SU-DHL-6 (cell line): ENCODE measurements around the gene SEMA3D.

Source experiments
- H2AFZ ChIP-seq: fragments of 200-600 bp; sonication (generic); 2 replicates; pipeline ENCODE4 v1.6.1; 2014; ENCODE audit warnings: low read depth, mild to moderate bottlenecking, moderate library complexity, mixed read lengths, antibody characterized with exemption, low read length; ENCODE audit not compliant: severe bottlenecking
- H3F3A ChIP-seq: fragments of 200-600 bp; shearing (Covaris generic); 2 replicates; pipeline ENCODE4 v1.6.0; 2016; ENCODE audit warnings: antibody characterized with exemption, mild to moderate bottlenecking; ENCODE audit not compliant: insufficient read depth
- H3K27ac ChIP-seq: fragments of 200-600 bp; sonication (generic); 2 replicates; pipeline ENCODE4 v1.5.1; 2016; ENCODE audit warnings: low read depth, mild to moderate bottlenecking, low read length, moderate library complexity, mixed read lengths
- H3K27me3 ChIP-seq: fragments of 200-600 bp; sonication (generic), shearing (Covaris generic); 2 replicates; pipeline ENCODE4 v1.6.0; 2014; ENCODE audit warnings: mild to moderate bottlenecking, low read length
- H3K36me3 ChIP-seq: fragments of 200-600 bp; sonication (generic); 2 replicates; pipeline ENCODE4 v1.6.1; 2014; ENCODE audit warnings: mild to moderate bottlenecking, low read length, mixed read lengths
- H3K4me2 ChIP-seq: fragments of 300-600, 200-600 bp; shearing (Covaris generic), sonication (generic); 2 replicates; pipeline ENCODE4 v1.6.0; 2014; ENCODE audit warnings: low read length, low read depth, mild to moderate bottlenecking; ENCODE audit not compliant: poor library complexity, severe bottlenecking
- H3K4me3 ChIP-seq: fragments of 200-600 bp; sonication (generic); 2 replicates; pipeline ENCODE4 v1.5.1; 2014; ENCODE audit warnings: antibody characterized with exemption, low read length, mild to moderate bottlenecking, mixed read lengths; ENCODE audit not compliant: insufficient read depth, poor library complexity, severe bottlenecking
- H3K79me2 ChIP-seq: fragments of 200-600 bp; sonication (generic); 2 replicates; pipeline ENCODE4 v1.6.1; 2014; ENCODE audit warnings: mild to moderate bottlenecking, low read length, moderate library complexity; ENCODE audit not compliant: insufficient read depth
- H3K9ac ChIP-seq: fragments of 200-600 bp; sonication (generic); 2 replicates; pipeline ENCODE4 v1.7.0; 2014; ENCODE audit warnings: mild to moderate bottlenecking, low read length
- H3K9me2 ChIP-seq: fragments of 200-600 bp; sonication (generic); replicated peaks from 2 replicates; pipeline ENCODE4 v1.6.1; 2014; ENCODE audit warnings: low read length; ENCODE audit not compliant: insufficient read depth
- H3K9me3 ChIP-seq: fragments of 200-600 bp; sonication (generic); 2 replicates; pipeline ENCODE4 v1.6.1; 2014; ENCODE audit warnings: low read length, mixed read lengths; ENCODE audit not compliant: insufficient read depth
- H4K20me1 ChIP-seq: fragments of 200-600 bp; sonication (generic); 2 replicates; pipeline ENCODE4 v1.6.1; 2014; ENCODE audit warnings: low read depth, mild to moderate bottlenecking, antibody characterized with exemption, low read length, moderate library complexity, mixed read lengths
- CTCF ChIP-seq: fragments of 200-600 bp; sonication (generic); IDR thresholded peaks from one replicate; pipeline ENCODE4 v1.5.1; 2017; ENCODE audit warnings: antibody characterized with exemption, mild to moderate bottlenecking, low read length, moderate library complexity; ENCODE audit not compliant: insufficient read depth, poor library complexity, severe bottlenecking
- EZH2phosphoT487 ChIP-seq: fragments of 200-600 bp; sonication (generic), shearing (Covaris generic); conservative IDR thresholded peaks from 2 replicates; pipeline ENCODE4 v1.6.1; 2018; ENCODE audit warnings: mild to moderate bottlenecking, antibody characterized with exemption, low read length, moderate library complexity, mixed read lengths

Gene SEMA3D

GRCh38 chr7:84970670-84971069, 216.2 kb downstream of the SEMA3D start:
- H3K9me3 ChIP-seq: no peaks in the 10 kb centered on the region

GRCh38 chr7:84953234-84953633, 233.6 kb downstream of the SEMA3D start:
- Histone ChIP-seq H3K9me2 (no peaks in the 10 kb centered on the region), H3K4me2 (no peak overlapping the region), H3K27me3 (no peaks in the 10 kb centered on the region), H3K27ac (no peak overlapping the region), H3K9me3 (no peaks in the 10 kb centered on the region), H3K9ac (no peak overlapping the region), H3F3A (no peaks in the 10 kb centered on the region), H3K4me3 (no peak overlapping the region), H3K79me2 (no peaks in the 10 kb centered on the region), H3K36me3 (no peaks in the 10 kb centered on the region), H4K20me1 (no peaks in the 10 kb centered on the region), H2AFZ (no peak overlapping the region)
- TF ChIP-seq CTCF (no peak), EZH2phosphoT487 (no peak)

More at GRCh38 chr7:84970670-84971069, 216.2 kb downstream of the SEMA3D start:
- Histone ChIP-seq H3F3A (no peaks in the 10 kb centered on the region), H3K9ac (no peak overlapping the region), H3K4me3 (no peak overlapping the region), H2AFZ (no peak overlapping the region), H3K36me3 (no peaks in the 10 kb centered on the region), H3K9me2 (no peaks in the 10 kb centered on the region), H3K27ac (no peak overlapping the region), H3K27me3 (no peaks in the 10 kb centered on the region), H4K20me1 (no peaks in the 10 kb centered on the region), H3K79me2 (no peaks in the 10 kb centered on the region), H3K4me2 (no peak overlapping the region)
- no peak for TF ChIP-seq CTCF
- no peak for TF ChIP-seq EZH2phosphoT487

- H4K20me1 ChIP-seq: no peaks in the 10 kb centered on the region
- H3K27ac ChIP-seq: no peak overlapping the region
- H3K4me2 ChIP-seq: no peak overlapping the region
- no peaks in the 10 kb centered on the region for H3K79me2 ChIP-seq
- TF ChIP-seq CTCF: no peak
- H2AFZ ChIP-seq: no peak overlapping the region
- no peak overlapping the region for H3K4me3 ChIP-seq
- H3K27me3 ChIP-seq: no peaks in the 10 kb centered on the region
- H3K9me2 ChIP-seq: no peaks in the 10 kb centered on the region
- H3K36me3 ChIP-seq: no peaks in the 10 kb centered on the region
- H3K9me3 ChIP-seq: no peaks in the 10 kb centered on the region
- no peaks in the 10 kb centered on the region for H3F3A ChIP-seq
- no peak overlapping the region for H3K9ac ChIP-seq
These were observed 236.0 kb downstream of the SEMA3D start for GRCh38 chr7:84950836-84951235.

GRCh38 chr7:84949501-84949900, 237.4 kb downstream of the SEMA3D start:
- H3K9me2 ChIP-seq: no peaks in the 10 kb centered on the region
- H3F3A ChIP-seq: no peaks in the 10 kb centered on the region
- no peak overlapping the region for H3K9ac ChIP-seq
- no peaks in the 10 kb centered on the region for H3K27me3 ChIP-seq
- H3K4me3 ChIP-seq: no peak overlapping the region
- no peak for TF ChIP-seq EZH2phosphoT487
- no peak for TF ChIP-seq CTCF
- H3K36me3 ChIP-seq: no peaks in the 10 kb centered on the region
- no peak overlapping the region for H3K4me2 ChIP-seq
- H3K27ac ChIP-seq: no peak overlapping the region
- H4K20me1 ChIP-seq: no peaks in the 10 kb centered on the region
- H2AFZ ChIP-seq: no peak overlapping the region
- no peaks in the 10 kb centered on the region for H3K79me2 ChIP-seq
- H3K9me3 ChIP-seq: no peaks in the 10 kb centered on the region
